Naive thymus-derived CD8-positive, alpha-beta T cell (primary cell): ENCODE results near the gene RING1. TPM values are rescaled to one million over a fixed set of nuclear protein-coding genes. Genes with fewer than 3 reads are reported as not detected.
"Not testable (repeated sequence)": the region's sequence is repeated elsewhere in the genome, so short reads cannot be mapped to it uniquely, and the experiment has no call there.

Source experiments
- ATAC-seq, 2 donors: fragments of 150-1000 bp; cut with Tn5 transposase in 1 of 2; sonication (Bioruptor Pico), chemical (Tn5 transposase) in 1 of 2; 1 replicate in 1 of 2; 2 replicates in 1 of 2; pipeline ENCODE4 v1.10.0; 2021; ENCODE audit warnings: mild to moderate bottlenecking in 2 of 2, moderate library complexity in 2 of 2
- POLR2A ChIA-PET: fragments of 350-600 bp; sonication (Branson Sonifier 250); formaldehyde crosslinking; loops from one replicate; lab custom pipeline; 2021; ENCODE audit warnings: antibody characterized with exemption; lab: Charles Lee
- DNase-seq, 10 donors: peaks; one replicate each; pipeline versions ENCODE4 v3.0.0 to v3.0.0-alpha.2; 2020 to 2022
- H3K27ac Mint-ChIP-seq, 10 donors: one replicate each; pipeline ENCODE4 v1.8.0; 2020 to 2022; ENCODE audit warnings: mild to moderate bottlenecking in 10 of 10, mixed read lengths in 10 of 10, moderate library complexity in 4 of 10, inconsistent platforms in 1 of 10
- H3K27me3 Mint-ChIP-seq, 5 donors: one replicate each; pipeline ENCODE4 v1.8.0; 2021 to 2022; ENCODE audit warnings: mixed read lengths in 5 of 5
- H3K36me3 Mint-ChIP-seq, 3 donors: one replicate each; pipeline ENCODE4 v1.8.0; 2020 to 2022; ENCODE audit warnings: mixed read lengths in 3 of 3, mild to moderate bottlenecking in 2 of 3, inconsistent platforms in 1 of 3
- H3K4me1 Mint-ChIP-seq, 4 donors: one replicate each; pipeline ENCODE4 v1.8.0; 2021 to 2022; ENCODE audit warnings: mixed read lengths in 4 of 4
- H3K4me3 Mint-ChIP-seq, 10 donors: one replicate each; pipeline ENCODE4 v1.8.0; 2020 to 2022; ENCODE audit warnings: mild to moderate bottlenecking in 10 of 10, mixed read lengths in 10 of 10, moderate library complexity in 6 of 10, inconsistent platforms in 1 of 10
- H3K9me3 Mint-ChIP-seq, 9 donors: one replicate each; pipeline ENCODE4 v1.8.0; 2020 to 2022; ENCODE audit warnings: mixed read lengths in 9 of 9, mild to moderate bottlenecking in 3 of 9, inconsistent platforms in 1 of 9, moderate library complexity in 1 of 9
- polyA plus RNA-seq, 3 donors: library from polyadenylated mRNA; unstranded; fragments of 300-500 nt; fragmentation: Illumina TruSeq; gene quantifications; one replicate each; pipeline ENCODE4 v1.2.3, GENCODE V29; 2021
- total RNA-seq, 8 experiments: library from RNA in 2 of 8; stranded (reverse) in 2 of 8; gene quantifications; one replicate each; pipeline ENCODE4 v1.2.3 and lab custom pipeline; 2021 to 2026

The RING1 gene
- total and polyA plus RNA-seq, 5 experiments from 2014 or later = 12.1 to 59.1 (median 12.5) TPM

- H3K9me3 Mint-ChIP-seq = no peaks in the 10 kb centered on the region
- peak overlapping the region; percentile 82 to 97 (median 87) for H3K4me3 Mint-ChIP-seq
- H3K4me1 Mint-ChIP-seq = peaks cover 43 to 85% (median 58%) of the 10 kb centered on the region in 4 donors
- H3K36me3 Mint-ChIP-seq = peaks cover 0 to 24% (median 7%) of the 10 kb centered on the region in 3 donors
- DNase-seq = peak in 2 of 10 donors; percentile 41 to 44
- H3K27me3 Mint-ChIP-seq = peaks cover 0 to 10% (median 2%) of the 10 kb centered on the region in 5 donors
- H3K27ac Mint-ChIP-seq = peak overlapping the region; percentile 57 to 95 (median 87)
- POLR2A ChIA-PET = interaction anchor here (0.6 to 1.2 kb wide), 3 partner anchors 16 to 58 kb away, joined by 3 read pairs; partner anchors contain the start of genes RPS18 and VPS52
- ATAC-seq = peak; percentile 35 to 47
Measured at GRCh38 chr6:33213166-33213988, 5.1 kb downstream of the RING1 start.

DNA sequence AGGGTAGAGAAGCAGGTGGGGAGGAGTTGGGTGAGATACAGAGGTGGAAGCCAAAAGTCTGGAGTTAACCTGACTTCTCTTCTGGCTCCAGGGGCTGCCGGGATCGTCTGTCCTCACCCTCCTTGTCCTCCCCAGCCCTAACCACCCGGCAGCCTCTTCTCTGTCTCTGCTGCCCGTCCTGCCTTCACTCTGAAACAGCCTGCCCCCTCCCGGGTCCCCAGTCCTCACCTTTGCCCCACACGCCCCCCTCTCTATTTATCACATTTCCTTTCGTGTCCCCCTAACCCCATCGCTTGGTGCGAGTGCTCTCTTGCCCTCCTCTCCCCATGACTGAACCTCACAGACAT, 5.7 kb downstream of the RING1 start:
- peaks cover 0 to 24% (median 7%) of the 10 kb centered on the region in 3 donors for H3K36me3 Mint-ChIP-seq
- POLR2A ChIA-PET = interaction anchor here (0.6 kb wide), 1 partner anchor 16 kb away, joined by 3 read pairs; no protein-coding TSS in a partner anchor
- peaks cover 0 to 12% (median 2%) of the 10 kb centered on the region in 5 donors for H3K27me3 Mint-ChIP-seq
- H3K4me1 Mint-ChIP-seq = peaks cover 41 to 81% (median 54%) of the 10 kb centered on the region in 4 donors
- H3K4me3 Mint-ChIP-seq = peak overlapping the region; percentile 82 to 97 (median 87)
- no peaks in the 10 kb centered on the region for H3K9me3 Mint-ChIP-seq
- ATAC-seq = peak; percentile 8 to 10
- DNase-seq = no peak
- H3K27ac Mint-ChIP-seq = peak overlapping the region; percentile 11 to 95 (median 88)

DNA sequence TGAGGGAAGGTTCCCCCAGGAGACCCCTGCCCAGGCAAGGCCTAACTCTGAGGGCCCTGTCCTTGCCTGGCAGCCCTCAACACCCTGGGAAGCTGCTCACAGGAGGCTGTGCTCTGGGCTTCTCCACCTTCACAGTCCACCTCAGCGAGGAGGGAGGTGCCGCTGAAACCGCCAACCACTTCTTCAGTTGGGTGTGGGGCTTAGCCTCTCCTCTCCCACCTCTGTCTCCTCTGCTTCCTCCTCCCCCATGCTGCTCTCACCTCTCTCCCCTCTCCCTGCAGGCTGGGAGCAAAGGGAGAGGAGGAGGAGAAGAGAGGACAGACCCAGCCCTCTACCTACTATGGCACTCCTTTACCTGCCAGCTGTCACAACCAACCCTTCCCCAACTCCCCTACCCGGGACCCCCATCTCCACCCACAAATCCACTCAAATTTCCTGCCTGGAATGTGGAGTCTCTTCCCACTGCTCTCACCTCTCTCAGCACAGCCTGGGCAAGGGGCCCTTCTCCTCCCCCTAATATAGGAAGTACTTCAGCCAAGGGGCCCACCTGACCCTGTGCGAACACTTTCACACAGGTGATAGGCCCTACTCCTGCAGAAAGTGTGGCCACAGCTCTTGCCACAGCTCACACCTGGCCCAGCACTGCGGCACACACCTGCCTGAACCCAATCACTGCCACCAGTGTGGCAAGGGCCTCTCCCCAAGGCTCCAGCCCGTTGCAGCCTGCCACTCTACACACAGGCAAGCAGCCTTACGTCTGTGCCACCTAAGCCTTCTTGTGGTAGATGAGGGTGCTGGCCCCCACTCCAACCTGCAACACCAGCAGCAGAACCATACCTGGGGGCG, 7.2 kb downstream of the RING1 start:
- Mint-ChIP-seq H3K4me1 (peaks cover 28 to 66% (median 45%) of the 10 kb centered on the region in 4 donors), H3K27ac (peak overlapping the region in 9 of 10 donors; percentile 75 to 97 (median 91)), H3K9me3 (no peaks in the 10 kb centered on the region), H3K27me3 (peaks cover 0 to 16% (median 2%) of the 10 kb centered on the region in 5 donors), H3K4me3 (peak overlapping the region in 8 of 10 donors; percentile 84 to 97 (median 87)), H3K36me3 (peaks cover 0 to 13% (median 5%) of the 10 kb centered on the region in 3 donors)
- peak; percentile 32 to 53 for ATAC-seq
- POLR2A ChIA-PET = interaction anchor here (0.6 to 1.2 kb wide), 7 partner anchors 8 to 84 kb away, joined by 3 to 5 read pairs (median 4); partner anchors contain the start of genes RING1, RXRB and SLC39A7
- DNase-seq = no peak

GRCh38 chr6:33216117-33216649, 7.9 kb downstream of the RING1 start:
- Mint-ChIP-seq H3K27ac (peak overlapping the region in 9 of 10 donors; percentile 28 to 97 (median 91)), H3K9me3 (no peaks in the 10 kb centered on the region), H3K27me3 (peaks cover 0 to 17% (median 2%) of the 10 kb centered on the region in 5 donors), H3K36me3 (peaks cover 0 to 8% (median 0%) of the 10 kb centered on the region in 3 donors), H3K4me3 (peak overlapping the region in 6 of 10 donors; percentile 71 to 97 (median 87)), H3K4me1 (peaks cover 27 to 62% (median 45%) of the 10 kb centered on the region in 4 donors)
- ATAC-seq (peak; percentile 26 to 48), DNase-seq (peak in 1 of 10 donors; percentile 25)
- POLR2A ChIA-PET = interaction anchor here (0.7 to 1.2 kb wide), 2 partner anchors 8 to 32 kb away, joined by 3 to 4 read pairs; partner anchors contain the start of gene RING1

DNA sequence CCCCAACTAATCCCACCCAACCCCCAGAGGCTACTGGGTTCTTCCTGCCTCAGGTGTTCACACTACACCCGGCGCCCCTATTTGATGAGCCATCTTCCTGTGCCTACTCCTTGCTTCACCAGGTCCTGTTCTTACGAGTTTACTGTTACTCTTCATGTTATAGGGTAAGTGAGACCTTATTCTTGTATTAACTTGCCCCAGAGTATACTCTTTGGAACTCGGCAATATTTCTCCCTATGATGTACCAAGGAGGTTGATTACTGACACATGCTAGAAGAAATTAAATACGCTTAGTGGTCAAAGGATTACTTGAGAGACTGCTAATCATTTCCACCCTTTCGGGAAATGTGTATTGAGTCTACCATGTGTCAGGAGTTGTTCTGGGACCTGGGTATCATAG, 8.9 kb downstream of the RING1 start:
- POLR2A ChIA-PET = interaction anchor here (1.2 kb wide), 1 partner anchor 9 kb away, joined by 3 read pairs; the partner anchor contains the start of gene RING1

DNA sequence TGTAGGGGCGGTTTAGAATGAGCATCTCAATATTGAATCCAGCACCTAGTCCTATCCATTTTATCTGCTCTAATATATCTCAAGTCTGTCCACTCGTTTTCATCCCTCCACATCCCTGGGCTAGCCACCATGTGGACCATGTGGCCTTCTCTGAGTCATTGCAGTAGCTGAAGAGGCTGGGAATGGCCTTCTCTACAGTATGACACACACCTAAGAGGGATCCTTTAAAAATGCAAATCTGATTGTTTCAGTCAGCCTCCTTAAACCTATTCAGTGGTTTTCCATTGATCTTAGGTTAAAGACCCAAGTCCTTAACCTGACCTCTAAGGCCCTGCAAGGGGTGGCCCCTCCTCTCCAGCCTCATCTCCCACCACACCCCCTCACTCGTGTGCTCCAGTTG, 9.4 kb downstream of the RING1 start:
- ATAC-seq (no peak), DNase-seq (no peak)
- no peaks in the 10 kb centered on the region for H3K9me3 Mint-ChIP-seq
- H3K27me3 Mint-ChIP-seq = peaks cover 0 to 27% (median 3%) of the 10 kb centered on the region in 5 donors
- POLR2A ChIA-PET = interaction anchor here (3.3 kb wide), 1 partner anchor 10 kb away, joined by 16 read pairs; the partner anchor contains the start of gene RING1
- no peaks in the 10 kb centered on the region for H3K36me3 Mint-ChIP-seq
- H3K4me1 Mint-ChIP-seq = peaks cover 21 to 53% (median 39%) of the 10 kb centered on the region in 4 donors
- peak overlapping the region in 2 of 10 donors; percentile 22 to 68 for H3K27ac Mint-ChIP-seq
- H3K4me3 Mint-ChIP-seq = no peak overlapping the region

More for the DNA sequence above, 8.9 kb downstream of the RING1 start:
- no peak for ATAC-seq
- no peak for DNase-seq
- no peaks in the 10 kb centered on the region for H3K9me3 Mint-ChIP-seq
- H3K4me1 Mint-ChIP-seq = peaks cover 26 to 57% (median 44%) of the 10 kb centered on the region in 4 donors
- peak overlapping the region in 1 of 10 donors; percentile 11 for H3K4me3 Mint-ChIP-seq
- H3K27ac Mint-ChIP-seq = peak overlapping the region in 4 of 10 donors; percentile 7 to 56 (median 33)
- peaks cover 0 to 26% (median 2%) of the 10 kb centered on the region in 5 donors for H3K27me3 Mint-ChIP-seq
- peaks cover 0 to 4% (median 0%) of the 10 kb centered on the region in 3 donors for H3K36me3 Mint-ChIP-seq

DNA sequence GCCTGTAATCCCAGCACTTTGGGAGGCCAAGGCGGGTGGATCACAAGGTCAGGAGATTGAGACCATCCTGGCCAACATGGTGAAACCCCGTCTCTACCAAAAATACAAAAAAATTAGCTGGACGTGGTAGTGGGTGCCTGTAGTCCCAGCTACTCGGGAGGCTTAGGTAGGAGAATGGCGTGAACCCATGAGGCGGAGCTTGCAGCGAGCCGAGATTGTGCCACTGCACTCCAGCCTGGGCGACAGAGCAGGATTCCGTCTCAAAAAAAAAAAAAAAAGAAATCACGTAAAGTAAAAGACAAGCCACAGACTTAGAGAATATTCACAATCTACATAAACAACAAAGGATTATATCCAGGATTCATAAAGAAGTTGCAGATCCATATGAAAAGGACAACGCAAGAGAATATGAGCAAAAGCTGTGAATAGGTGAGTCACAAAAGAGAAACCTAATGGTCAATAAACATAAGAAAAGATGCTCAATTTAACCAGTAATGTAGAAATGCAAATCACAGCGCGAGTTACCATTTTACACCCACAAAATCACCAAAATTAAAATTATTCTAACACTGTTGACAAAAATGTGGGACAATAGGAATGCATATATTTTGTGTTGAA, 18.3 kb downstream of the RING1 start:
- H3K27ac Mint-ChIP-seq, H3K4me3 Mint-ChIP-seq, H3K36me3 Mint-ChIP-seq, DNase-seq, H3K4me1 Mint-ChIP-seq, H3K9me3 Mint-ChIP-seq, ATAC-seq: not testable (repeated sequence)
- POLR2A ChIA-PET = interaction anchor here (0.7 kb wide), 1 partner anchor 11 kb away, joined by 3 read pairs; no protein-coding TSS in a partner anchor
- peaks cover 0 to 40% (median 4%) of the 10 kb centered on the region in 5 donors for H3K27me3 Mint-ChIP-seq

GRCh38 chr6:33235221-33235634, 26.9 kb downstream of the RING1 start:
- ATAC-seq = no peak
- no peak for DNase-seq
- no peaks in the 10 kb centered on the region for H3K9me3 Mint-ChIP-seq
- no peak overlapping the region for H3K4me3 Mint-ChIP-seq
- peak overlapping the region in 1 of 10 donors; percentile 35 for H3K27ac Mint-ChIP-seq
- H3K4me1 Mint-ChIP-seq = no peaks in the 10 kb centered on the region
- H3K27me3 Mint-ChIP-seq = peaks cover 3 to 28% (median 11%) of the 10 kb centered on the region in 5 donors
- H3K36me3 Mint-ChIP-seq = no peaks in the 10 kb centered on the region
- POLR2A ChIA-PET = interaction anchor here (1.0 to 2.1 kb wide), 2 partner anchors 13 to 27 kb away, joined by 3 to 7 read pairs; partner anchors contain the start of gene RING1

DNA sequence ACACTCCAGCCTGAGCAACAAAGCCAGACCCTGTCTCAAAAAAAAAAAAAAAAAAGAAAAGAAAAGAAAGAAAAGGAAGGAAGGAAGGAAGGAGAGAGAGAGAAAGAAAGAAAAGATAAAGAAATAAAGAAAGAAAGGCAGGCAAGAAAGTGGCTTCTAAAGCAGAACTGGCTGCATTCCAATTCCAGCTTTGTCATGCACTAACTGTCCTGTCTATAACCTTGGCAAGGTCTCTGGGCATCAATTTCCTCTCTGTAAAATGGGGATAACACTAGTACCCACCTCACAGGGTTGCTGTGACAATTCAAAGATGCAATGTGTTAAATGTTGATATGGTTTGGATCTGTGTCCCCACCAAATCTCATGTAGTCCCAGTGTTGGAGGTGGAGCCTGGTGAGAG, 28.0 kb downstream of the RING1 start:
- DNase-seq (no peak), ATAC-seq (no peak)
- H3K27ac Mint-ChIP-seq = no peak overlapping the region
- no peaks in the 10 kb centered on the region for H3K9me3 Mint-ChIP-seq
- no peaks in the 10 kb centered on the region for H3K36me3 Mint-ChIP-seq
- POLR2A ChIA-PET = interaction anchor here (0.6 to 2.1 kb wide), 4 partner anchors 12 to 72 kb away, joined by 3 to 7 read pairs (median 4); partner anchors contain the start of gene RING1
- H3K4me3 Mint-ChIP-seq = no peak overlapping the region
- H3K4me1 Mint-ChIP-seq = peaks cover 0 to 2% (median 1%) of the 10 kb centered on the region in 4 donors
- H3K27me3 Mint-ChIP-seq = peaks cover 3 to 30% (median 11%) of the 10 kb centered on the region in 5 donors

GRCh38 chr6:33236852-33237251, 28.6 kb downstream of the RING1 start:
- Mint-ChIP-seq H3K36me3 (no peaks in the 10 kb centered on the region), H3K4me3 (no peak overlapping the region), H3K4me1 (peaks cover 1 to 6% (median 4%) of the 10 kb centered on the region in 4 donors), H3K27me3 (peaks cover 3 to 29% (median 11%) of the 10 kb centered on the region in 5 donors), H3K9me3 (no peaks in the 10 kb centered on the region), H3K27ac (no peak overlapping the region)
- DNase-seq (no peak), ATAC-seq (no peak)
- POLR2A ChIA-PET = interaction anchor here (2.1 kb wide), 1 partner anchor 12 kb away, joined by 7 read pairs; no protein-coding TSS in a partner anchor

DNA sequence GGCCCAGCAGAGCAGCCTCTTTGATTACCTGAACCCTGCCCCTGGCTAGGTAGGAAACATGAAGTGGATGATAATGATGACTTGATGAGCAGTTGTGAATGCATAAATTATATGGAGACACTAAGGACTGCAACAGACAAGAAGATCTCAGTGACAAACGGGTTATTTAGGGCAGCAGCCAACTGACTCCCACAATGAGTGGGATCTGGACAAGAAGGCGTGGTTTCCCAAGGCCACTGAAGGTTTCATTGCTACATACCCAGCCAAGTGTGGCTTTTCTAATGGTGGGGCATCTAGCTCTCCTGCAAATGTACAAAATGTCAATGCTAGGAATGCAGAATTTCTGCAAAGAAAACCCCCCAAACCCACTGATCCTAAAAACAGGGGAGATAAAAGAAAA, 29.4 kb downstream of the RING1 start:
- Mint-ChIP-seq H3K4me3 (no peak overlapping the region), H3K9me3 (no peaks in the 10 kb centered on the region), H3K27ac (no peak overlapping the region), H3K36me3 (no peaks in the 10 kb centered on the region), H3K27me3 (peaks cover 2 to 26% (median 11%) of the 10 kb centered on the region in 5 donors), H3K4me1 (peaks cover 7 to 13% (median 10%) of the 10 kb centered on the region in 4 donors)
- POLR2A ChIA-PET = no interaction called here
- ATAC-seq = no peak
- DNase-seq = no peak
